ENCODE results near the gene ACYP2.

Gene ACYP2

DNA sequence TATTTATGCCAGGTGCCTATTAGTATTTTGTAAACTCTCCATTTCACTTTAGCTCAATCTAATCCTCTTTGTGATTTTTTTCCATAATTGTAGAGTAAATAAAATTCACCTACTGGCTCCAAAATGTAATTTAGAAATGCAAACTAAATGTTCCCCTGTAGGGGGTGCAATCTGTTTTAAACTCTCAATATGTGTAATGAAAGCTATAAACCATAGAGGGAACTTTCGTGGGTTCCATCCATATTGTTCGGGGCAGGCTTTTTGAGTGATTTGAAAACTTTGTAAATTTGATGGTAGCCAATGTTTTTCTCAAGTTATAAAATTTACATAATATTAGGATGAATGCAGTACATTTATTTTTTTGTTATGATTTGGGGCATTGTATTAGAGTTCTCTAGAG is 91.2 kb downstream of the ACYP2 start:
- no peak for DNase-seq (ENCODE audit: low read depth)
- TF ChIP-seq, protein P1, sequence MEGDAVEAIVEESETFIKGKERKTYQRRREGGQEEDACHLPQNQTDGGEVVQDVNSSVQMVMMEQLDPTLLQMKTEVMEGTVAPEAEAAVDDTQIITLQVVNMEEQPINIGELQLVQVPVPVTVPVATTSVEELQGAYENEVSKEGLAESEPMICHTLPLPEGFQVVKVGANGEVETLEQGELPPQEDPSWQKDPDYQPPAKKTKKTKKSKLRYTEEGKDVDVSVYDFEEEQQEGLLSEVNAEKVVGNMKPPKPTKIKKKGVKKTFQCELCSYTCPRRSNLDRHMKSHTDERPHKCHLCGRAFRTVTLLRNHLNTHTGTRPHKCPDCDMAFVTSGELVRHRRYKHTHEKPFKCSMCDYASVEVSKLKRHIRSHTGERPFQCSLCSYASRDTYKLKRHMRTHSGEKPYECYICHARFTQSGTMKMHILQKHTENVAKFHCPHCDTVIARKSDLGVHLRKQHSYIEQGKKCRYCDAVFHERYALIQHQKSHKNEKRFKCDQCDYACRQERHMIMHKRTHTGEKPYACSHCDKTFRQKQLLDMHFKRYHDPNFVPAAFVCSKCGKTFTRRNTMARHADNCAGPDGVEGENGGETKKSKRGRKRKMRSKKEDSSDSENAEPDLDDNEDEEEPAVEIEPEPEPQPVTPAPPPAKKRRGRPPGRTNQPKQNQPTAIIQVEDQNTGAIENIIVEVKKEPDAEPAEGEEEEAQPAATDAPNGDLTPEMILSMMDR (conservative IDR thresholded peaks at IDR 0.05; ENCODE audit: low read depth, low read length) = peak; percentile 51
- H3K4me3 ChIP-seq (ENCODE audit: low read length) = no peak overlapping the region

DNA sequence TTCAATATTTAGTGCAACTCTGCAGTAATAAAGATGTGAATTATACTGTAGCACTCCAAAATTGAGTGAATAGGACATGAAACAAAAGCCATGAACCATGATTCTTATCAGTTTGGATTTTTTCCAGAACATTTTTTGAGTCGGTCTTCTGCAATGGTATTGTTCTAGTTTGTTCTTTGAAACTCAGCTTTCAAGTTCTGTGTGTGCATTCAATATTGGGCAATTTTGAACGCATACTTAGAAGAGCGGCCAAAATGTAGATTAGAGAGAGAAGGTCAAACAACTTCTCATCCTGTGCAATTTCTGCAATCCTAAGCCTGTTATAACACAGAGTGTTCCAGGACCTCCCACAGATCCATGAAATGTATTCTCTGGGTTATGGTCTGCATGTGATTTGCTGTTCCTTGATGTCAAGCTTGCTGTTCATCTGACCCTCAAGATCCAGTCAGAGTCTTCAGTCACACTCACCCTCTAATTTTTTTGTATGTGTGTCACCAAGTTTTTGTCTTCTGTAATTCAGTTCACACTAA is 92.3 kb downstream of the ACYP2 start:
- no peak overlapping the region for H3K4me3 ChIP-seq (ENCODE audit: low read length)
- DNase-seq (ENCODE audit: low read depth) = no peak
- TF ChIP-seq, protein P1 (conservative IDR thresholded peaks at IDR 0.05; ENCODE audit: low read depth, low read length) = no peak

DNA sequence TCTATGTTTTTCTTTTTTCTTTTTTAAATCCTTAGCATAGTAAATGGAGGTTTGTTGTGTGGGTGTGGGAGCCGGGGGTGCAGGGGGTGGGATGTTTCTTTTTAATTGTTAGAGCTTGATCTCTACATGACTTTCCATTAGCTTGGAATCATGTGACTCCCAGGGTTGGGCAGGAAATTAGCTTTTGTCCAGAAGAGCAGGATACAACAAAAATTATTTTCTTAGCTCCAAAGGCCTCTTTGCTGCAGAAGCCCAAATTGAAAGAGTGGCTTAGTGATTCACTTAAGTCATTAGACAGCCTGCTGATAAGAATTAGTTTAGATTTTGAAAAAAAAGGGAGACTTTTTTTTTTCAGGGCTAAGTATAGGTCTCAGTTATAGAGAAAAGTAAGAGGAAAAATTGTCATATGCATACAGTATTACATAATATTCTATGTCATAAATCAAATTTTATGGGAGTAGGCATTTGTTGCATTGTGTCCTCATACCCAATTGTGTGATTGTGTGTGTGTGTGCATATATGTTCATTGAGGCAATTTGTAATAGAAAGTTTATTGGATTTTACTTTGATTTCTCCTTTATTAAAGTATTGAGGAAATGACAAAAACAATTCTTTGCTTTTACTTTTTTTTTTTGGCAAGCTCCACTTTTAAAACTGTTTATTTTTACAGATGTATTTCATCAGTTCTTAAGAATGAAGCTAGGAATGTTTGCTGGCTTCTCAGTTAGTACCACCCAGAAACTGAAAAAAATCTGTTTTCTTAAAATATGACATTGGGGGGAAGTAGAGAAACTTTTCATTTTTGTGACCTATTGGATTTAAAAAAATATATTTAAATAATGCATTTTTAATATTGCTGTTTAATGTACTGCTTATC is 93.2 kb downstream of the ACYP2 start:
- no peak overlapping the region for H3K4me3 ChIP-seq (ENCODE audit: low read length)
- no peak for DNase-seq (ENCODE audit: low read depth)
- TF ChIP-seq, protein P1 (conservative IDR thresholded peaks at IDR 0.05; ENCODE audit: low read depth, low read length) = no peak

DNA sequence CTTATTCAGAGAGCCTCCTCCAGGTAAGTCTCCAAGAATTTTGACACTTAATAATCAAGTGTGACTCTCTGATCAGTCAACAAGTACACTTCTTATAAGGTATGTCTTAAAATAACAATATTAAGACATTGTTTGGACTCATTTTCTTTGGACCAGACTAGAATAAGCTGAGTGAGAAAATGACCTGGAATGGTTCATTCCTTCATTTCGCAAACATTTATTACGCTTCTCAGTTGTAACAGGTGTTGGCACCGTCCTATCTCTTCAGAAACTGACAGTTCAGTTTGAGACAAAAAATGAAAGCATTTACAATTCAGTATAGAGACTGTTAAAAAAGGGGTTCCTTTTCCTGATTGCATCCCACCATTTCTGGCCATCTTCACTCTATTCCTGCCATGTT is 94.0 kb downstream of the ACYP2 start:
- no peak for DNase-seq (ENCODE audit: low read depth)
- no peak overlapping the region for H3K4me3 ChIP-seq (ENCODE audit: low read length)
- TF ChIP-seq, protein P1 (conservative IDR thresholded peaks at IDR 0.05; ENCODE audit: low read depth, low read length) = no peak

DNA sequence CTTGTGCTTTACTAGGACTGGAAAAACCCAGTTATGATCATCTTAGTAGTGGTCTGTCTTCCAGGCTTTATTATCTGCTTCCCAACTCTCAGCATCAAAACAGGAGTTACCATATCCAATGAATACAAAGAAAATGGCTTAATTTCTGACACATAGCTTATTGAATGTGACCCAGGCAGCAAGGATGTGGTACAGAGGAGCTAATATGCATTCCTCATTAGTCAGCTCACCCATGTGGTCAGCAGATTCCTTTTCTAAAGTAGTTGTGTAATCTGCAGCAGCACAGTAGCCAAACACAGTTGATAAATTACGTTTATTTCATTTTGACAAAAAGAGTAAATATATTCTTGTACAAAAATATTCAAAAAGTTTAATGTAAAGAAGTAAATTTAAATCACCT is 97.0 kb downstream of the ACYP2 start:
- peak; percentile 93 for DNase-seq (ENCODE audit: low read depth)
- no peak overlapping the region for H3K4me3 ChIP-seq (ENCODE audit: low read length)
- TF ChIP-seq, protein P1 (conservative IDR thresholded peaks at IDR 0.05; ENCODE audit: low read depth, low read length) = no peak

DNA sequence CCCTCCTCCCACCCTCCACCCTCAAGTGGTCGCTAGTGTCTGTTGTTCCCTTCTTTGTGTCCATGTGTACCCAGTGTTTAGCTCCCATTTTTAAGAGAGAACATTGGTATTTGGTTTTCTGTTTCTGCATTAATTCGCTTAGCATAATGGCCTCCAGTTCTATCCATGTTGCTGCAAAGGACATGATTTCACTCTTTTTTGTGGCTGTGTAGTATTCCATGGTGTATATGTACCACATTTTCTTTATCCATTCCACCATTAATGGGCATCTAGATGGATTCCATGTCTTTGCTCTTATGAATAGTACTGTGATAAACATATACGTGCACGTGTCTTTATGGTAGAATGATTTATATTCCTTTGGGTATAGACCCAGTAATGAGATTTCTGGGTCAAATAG is 97.7 kb downstream of the ACYP2 start:
- no peak for DNase-seq (ENCODE audit: low read depth)
- TF ChIP-seq, protein P1 (conservative IDR thresholded peaks at IDR 0.05; ENCODE audit: low read depth, low read length) = no peak
- no peak overlapping the region for H3K4me3 ChIP-seq (ENCODE audit: low read length)

DNA sequence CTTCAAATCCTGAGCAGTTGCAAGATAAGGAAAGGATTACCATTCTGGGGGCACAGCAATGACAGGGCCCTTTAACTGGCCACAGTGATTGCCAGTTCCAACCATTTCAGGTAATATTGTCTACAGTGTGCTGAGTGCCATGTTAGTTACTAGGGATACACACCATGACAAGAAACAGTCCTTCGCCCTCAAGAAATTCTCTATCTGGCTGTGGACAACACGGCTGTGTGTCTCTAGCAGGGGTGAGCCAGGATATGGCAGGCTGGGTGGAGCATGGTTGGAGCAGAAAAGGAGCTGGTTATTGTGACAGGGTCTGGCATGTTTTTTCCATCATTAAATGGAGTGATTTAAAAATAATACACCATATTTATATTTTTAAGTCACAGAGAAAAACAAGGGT is 109.6 kb downstream of the ACYP2 start:
- TF ChIP-seq, protein P1 (conservative IDR thresholded peaks at IDR 0.05; ENCODE audit: low read depth, low read length) = no peak
- no peak overlapping the region for H3K4me3 ChIP-seq (ENCODE audit: low read length)
- no peak for DNase-seq (ENCODE audit: low read depth)
